SK-N-SH treated with all-trans-retinoic acid at 6 μM for 48 hours (cell line): ENCODE measurements around the gene ING1.
A peak's percentile ranks its signal among the peaks of the same experiment; 100 is the strongest.

Source experiments
- ATAC-seq: fragments of 200-7000 bp; cut with Tn5 transposase; 3 replicates; pipeline ENCODE4 v1.9.1; 2020; ENCODE audit warnings: mild to moderate bottlenecking, moderate library complexity
- ARNTL ChIP-seq: fragments of 450-650 bp; formaldehyde crosslinking; IDR thresholded peaks from 2 replicates; pipeline ENCODE4 v1.5.0; 2020; ENCODE audit warnings: low read depth, mild to moderate bottlenecking, moderate library complexity, borderline replicate concordance
- BACH2 ChIP-seq: fragments of 250-450 bp; sonication (Bioruptor Pico); IDR thresholded peaks from 2 replicates; pipeline ENCODE4 v1.9.0; 2021; ENCODE audit warnings: mild to moderate bottlenecking, borderline replicate concordance
- CSDC2 ChIP-seq: fragments of 250-450 bp; sonication (Bioruptor Pico); IDR thresholded peaks from 2 replicates; pipeline ENCODE4 v1.5.0; 2020; ENCODE audit warnings: mild to moderate bottlenecking, moderate library complexity
- GLIS3 ChIP-seq: fragments of 250-450 bp; sonication (Bioruptor Pico); IDR thresholded peaks from 2 replicates; pipeline ENCODE4 v1.5.0; 2020; ENCODE audit warnings: mild to moderate bottlenecking, moderate library complexity
- ISL1 ChIP-seq: fragments of 250-450 bp; sonication (Bioruptor Pico); IDR thresholded peaks from 2 replicates; pipeline ENCODE4 v2.1.2; 2022; ENCODE audit warnings: mild to moderate bottlenecking, moderate library complexity
- OSR1 ChIP-seq: fragments of 250-450 bp; sonication (Bioruptor Pico); IDR thresholded peaks from 2 replicates; pipeline ENCODE4 v1.8.0; 2022; ENCODE audit warnings: moderate library complexity, mild to moderate bottlenecking, inconsistent platforms
- PPARA ChIP-seq: fragments of 250-450 bp; sonication (Bioruptor Pico); IDR thresholded peaks from 2 replicates; pipeline ENCODE4 v1.5.0; 2020; ENCODE audit warnings: mild to moderate bottlenecking, borderline replicate concordance
- RARB ChIP-seq: fragments of 250-450 bp; sonication (Bioruptor Pico); IDR thresholded peaks from 2 replicates; pipeline ENCODE4 v1.8.0; 2021; ENCODE audit warnings: mild to moderate bottlenecking, moderate library complexity
- SNAI2 ChIP-seq: fragments of 250-450 bp; sonication (Bioruptor Pico); IDR thresholded peaks from 2 replicates; pipeline ENCODE4 v1.5.0; 2020; ENCODE audit warnings: mild to moderate bottlenecking, moderate library complexity
- TOX ChIP-seq: fragments of 250-450 bp; sonication (Bioruptor Pico); IDR thresholded peaks from 2 replicates; pipeline ENCODE4 v1.8.0; 2021; ENCODE audit warnings: mild to moderate bottlenecking, moderate library complexity, borderline replicate concordance
- ZC3H10 ChIP-seq: fragments of 250-450 bp; sonication (Bioruptor Pico); IDR thresholded peaks from 2 replicates; pipeline ENCODE4 v1.5.1; 2021; ENCODE audit warnings: mild to moderate bottlenecking, moderate library complexity
- ZFP3 ChIP-seq: fragments of 250-450 bp; sonication (Bioruptor Pico); IDR thresholded peaks from 2 replicates; pipeline ENCODE4 v1.5.0; 2020; ENCODE audit warnings: mild to moderate bottlenecking, moderate library complexity
- ZFP30 ChIP-seq: fragments of 450-650 bp; formaldehyde crosslinking; IDR thresholded peaks from 2 replicates; pipeline ENCODE4 v1.5.0; 2022; ENCODE audit warnings: mild to moderate bottlenecking, moderate library complexity
- ZNF70 ChIP-seq: fragments of 450-650 bp; formaldehyde crosslinking; IDR thresholded peaks from 2 replicates; pipeline ENCODE4 v1.5.0; 2020; ENCODE audit warnings: mild to moderate bottlenecking, moderate library complexity
- ZNF8 ChIP-seq: fragments of 450-650 bp; formaldehyde crosslinking; IDR thresholded peaks from 2 replicates; pipeline ENCODE4 v1.5.0; 2020; ENCODE audit warnings: mild to moderate bottlenecking, moderate library complexity
- TF ChIP-seq, protein P1 (sequence below): fragments of 250-450 bp; sonication (Bioruptor Pico); IDR thresholded peaks from 2 replicates; pipeline ENCODE4 v1.5.0; 2020; ENCODE audit warnings: mild to moderate bottlenecking, moderate library complexity
- TF ChIP-seq, protein P2 (sequence below): fragments of 250-450 bp; sonication (Bioruptor Pico); IDR thresholded peaks from 2 replicates; pipeline ENCODE4 v1.8.0; 2020; ENCODE audit warnings: mild to moderate bottlenecking, moderate library complexity, borderline replicate concordance
- TF ChIP-seq, protein P3 (sequence below): fragments of 250-450 bp; sonication (Bioruptor Pico); IDR thresholded peaks from 2 replicates; pipeline ENCODE4 v1.5.1; 2020; ENCODE audit warnings: low read depth, mild to moderate bottlenecking, moderate library complexity
- TF ChIP-seq, protein P4 (sequence below): fragments of 250-450 bp; sonication (Bioruptor Pico); IDR thresholded peaks from 2 replicates; pipeline ENCODE4 v1.5.1; 2021; ENCODE audit warnings: mild to moderate bottlenecking, moderate library complexity

ING1 gene

DNA sequence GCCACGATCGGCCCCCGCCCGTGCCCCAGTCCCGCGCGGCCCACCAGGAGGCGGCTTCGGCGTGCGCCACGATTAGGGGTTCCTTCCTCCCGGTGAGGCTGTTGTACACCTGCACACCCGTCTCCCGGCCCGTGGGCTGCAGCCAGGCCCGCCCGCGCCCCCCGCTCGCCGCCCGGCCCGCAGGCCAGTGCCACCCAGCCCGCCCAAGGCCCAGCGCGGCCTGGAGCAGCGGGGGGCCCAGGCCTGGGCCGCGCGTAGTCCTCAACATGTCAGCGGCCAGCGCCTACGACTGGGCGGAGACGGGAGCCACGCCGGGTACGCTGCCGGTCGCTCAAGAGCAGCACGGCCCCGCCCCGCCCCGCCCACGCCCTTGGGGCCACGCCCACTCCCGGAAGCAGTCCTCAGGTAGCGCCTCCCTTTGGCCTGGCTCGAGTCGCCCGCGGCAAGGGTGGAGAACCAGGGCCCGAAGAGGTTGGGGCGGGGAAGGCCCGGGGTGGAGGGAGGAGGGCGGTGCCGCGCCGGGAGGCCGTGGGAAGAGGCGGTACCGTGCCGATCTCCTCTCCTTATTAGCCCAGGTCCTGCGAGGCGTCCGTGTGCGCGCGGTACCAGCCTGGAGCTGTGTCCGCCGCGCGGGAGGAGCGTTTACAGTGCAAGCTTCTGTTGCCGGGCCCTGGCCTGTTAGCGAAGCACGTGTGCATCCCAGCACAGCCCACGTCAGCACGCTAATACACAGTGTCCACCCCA is 7.5 kb upstream of the ING1 start, which contains the start of gene CARS2:
TSS of gene CARS2 (minus strand) at position 291 of the 744 bp plus-strand sequence. CDS start at position 268, 23 bp downstream.
- peak; percentile 99 for ATAC-seq
- TF ChIP-seq BACH2, result no peak
- TF ChIP-seq ZFP30 (CRISPR knock-in tag), result no peak
- TF ChIP-seq, protein P1, sequence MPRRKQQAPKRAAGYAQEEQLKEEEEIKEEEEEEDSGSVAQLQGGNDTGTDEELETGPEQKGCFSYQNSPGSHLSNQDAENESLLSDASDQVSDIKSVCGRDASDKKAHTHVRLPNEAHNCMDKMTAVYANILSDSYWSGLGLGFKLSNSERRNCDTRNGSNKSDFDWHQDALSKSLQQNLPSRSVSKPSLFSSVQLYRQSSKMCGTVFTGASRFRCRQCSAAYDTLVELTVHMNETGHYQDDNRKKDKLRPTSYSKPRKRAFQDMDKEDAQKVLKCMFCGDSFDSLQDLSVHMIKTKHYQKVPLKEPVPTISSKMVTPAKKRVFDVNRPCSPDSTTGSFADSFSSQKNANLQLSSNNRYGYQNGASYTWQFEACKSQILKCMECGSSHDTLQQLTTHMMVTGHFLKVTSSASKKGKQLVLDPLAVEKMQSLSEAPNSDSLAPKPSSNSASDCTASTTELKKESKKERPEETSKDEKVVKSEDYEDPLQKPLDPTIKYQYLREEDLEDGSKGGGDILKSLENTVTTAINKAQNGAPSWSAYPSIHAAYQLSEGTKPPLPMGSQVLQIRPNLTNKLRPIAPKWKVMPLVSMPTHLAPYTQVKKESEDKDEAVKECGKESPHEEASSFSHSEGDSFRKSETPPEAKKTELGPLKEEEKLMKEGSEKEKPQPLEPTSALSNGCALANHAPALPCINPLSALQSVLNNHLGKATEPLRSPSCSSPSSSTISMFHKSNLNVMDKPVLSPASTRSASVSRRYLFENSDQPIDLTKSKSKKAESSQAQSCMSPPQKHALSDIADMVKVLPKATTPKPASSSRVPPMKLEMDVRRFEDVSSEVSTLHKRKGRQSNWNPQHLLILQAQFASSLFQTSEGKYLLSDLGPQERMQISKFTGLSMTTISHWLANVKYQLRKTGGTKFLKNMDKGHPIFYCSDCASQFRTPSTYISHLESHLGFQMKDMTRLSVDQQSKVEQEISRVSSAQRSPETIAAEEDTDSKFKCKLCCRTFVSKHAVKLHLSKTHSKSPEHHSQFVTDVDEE, result no peak
- TF ChIP-seq ZC3H10, result no peak
- no peak for TF ChIP-seq CSDC2 (CRISPR knock-in tag)
- TF ChIP-seq OSR1 (CRISPR knock-in tag), result no peak
- TF ChIP-seq TOX (CRISPR knock-in tag), result no peak
- no peak for TF ChIP-seq ZNF70 (CRISPR knock-in tag)
- TF ChIP-seq GLIS3 (CRISPR knock-in tag), result no peak
- TF ChIP-seq ARNTL (CRISPR knock-in tag), result no peak
- TF ChIP-seq ZNF8, result no peak

DNA sequence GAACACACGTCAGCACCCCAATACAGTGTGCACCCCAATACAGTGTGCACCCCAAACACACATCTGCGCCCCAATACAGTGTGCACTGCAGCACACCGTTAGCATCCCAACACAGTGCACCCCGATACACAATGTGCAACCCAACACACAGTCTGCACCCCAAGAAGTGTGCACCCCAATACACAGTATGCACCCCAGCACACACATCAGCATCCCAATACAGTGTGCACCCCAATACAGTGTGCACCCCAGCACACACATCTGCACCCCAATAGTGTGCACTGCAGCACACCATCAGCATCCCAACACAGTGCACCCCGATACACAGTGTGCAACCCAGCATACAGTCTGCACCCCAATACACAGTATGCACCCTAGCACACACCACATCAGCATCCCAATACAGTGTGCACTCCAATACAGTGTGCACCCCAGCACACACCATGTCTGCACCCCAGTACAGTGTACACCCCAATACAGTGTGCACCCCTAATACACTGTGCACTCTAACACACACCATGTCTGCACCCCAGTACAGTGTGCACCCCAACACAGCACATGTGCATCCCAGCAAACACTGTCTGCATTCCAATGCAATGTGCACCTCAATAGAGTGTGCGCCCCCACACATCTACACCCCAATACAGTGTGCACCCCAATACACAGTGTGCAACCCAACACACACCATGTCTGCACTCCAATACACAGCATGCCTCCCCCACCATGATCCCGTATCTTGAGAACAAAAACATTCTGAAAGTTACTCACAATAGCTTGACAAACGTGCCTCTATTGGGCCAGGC is 6.7 kb upstream of the ING1 start:
- TF ChIP-seq PPARA (CRISPR knock-in tag), result no peak
- no peak for TF ChIP-seq ZFP30 (CRISPR knock-in tag)
- TF ChIP-seq RARB (CRISPR knock-in tag), result no peak
- no peak for TF ChIP-seq SNAI2 (CRISPR knock-in tag)
- TF ChIP-seq, protein P2, sequence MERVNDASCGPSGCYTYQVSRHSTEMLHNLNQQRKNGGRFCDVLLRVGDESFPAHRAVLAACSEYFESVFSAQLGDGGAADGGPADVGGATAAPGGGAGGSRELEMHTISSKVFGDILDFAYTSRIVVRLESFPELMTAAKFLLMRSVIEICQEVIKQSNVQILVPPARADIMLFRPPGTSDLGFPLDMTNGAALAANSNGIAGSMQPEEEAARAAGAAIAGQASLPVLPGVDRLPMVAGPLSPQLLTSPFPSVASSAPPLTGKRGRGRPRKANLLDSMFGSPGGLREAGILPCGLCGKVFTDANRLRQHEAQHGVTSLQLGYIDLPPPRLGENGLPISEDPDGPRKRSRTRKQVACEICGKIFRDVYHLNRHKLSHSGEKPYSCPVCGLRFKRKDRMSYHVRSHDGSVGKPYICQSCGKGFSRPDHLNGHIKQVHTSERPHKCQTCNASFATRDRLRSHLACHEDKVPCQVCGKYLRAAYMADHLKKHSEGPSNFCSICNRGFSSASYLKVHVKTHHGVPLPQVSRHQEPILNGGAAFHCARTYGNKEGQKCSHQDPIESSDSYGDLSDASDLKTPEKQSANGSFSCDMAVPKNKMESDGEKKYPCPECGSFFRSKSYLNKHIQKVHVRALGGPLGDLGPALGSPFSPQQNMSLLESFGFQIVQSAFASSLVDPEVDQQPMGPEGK (CRISPR knock-in tag), result no peak
- TF ChIP-seq, protein P1, result no peak
- TF ChIP-seq, protein P3, sequence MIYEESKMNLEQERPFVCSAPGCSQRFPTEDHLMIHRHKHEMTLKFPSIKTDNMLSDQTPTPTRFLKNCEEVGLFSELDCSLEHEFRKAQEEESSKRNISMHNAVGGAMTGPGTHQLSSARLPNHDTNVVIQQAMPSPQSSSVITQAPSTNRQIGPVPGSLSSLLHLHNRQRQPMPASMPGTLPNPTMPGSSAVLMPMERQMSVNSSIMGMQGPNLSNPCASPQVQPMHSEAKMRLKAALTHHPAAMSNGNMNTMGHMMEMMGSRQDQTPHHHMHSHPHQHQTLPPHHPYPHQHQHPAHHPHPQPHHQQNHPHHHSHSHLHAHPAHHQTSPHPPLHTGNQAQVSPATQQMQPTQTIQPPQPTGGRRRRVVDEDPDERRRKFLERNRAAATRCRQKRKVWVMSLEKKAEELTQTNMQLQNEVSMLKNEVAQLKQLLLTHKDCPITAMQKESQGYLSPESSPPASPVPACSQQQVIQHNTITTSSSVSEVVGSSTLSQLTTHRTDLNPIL (CRISPR knock-in tag), result no peak
- no peak for TF ChIP-seq ISL1
- TF ChIP-seq ZFP3 (CRISPR knock-in tag), result no peak
- TF ChIP-seq, protein P4, sequence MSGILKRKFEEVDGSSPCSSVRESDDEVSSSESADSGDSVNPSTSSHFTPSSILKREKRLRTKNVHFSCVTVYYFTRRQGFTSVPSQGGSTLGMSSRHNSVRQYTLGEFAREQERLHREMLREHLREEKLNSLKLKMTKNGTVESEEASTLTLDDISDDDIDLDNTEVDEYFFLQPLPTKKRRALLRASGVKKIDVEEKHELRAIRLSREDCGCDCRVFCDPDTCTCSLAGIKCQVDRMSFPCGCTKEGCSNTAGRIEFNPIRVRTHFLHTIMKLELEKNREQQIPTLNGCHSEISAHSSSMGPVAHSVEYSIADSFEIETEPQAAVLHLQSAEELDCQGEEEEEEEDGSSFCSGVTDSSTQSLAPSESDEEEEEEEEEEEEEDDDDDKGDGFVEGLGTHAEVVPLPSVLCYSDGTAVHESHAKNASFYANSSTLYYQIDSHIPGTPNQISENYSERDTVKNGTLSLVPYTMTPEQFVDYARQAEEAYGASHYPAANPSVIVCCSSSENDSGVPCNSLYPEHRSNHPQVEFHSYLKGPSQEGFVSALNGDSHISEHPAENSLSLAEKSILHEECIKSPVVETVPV, result no peak
- no peak for ATAC-seq
